NCI-H2227 (cell line): ENCODE measurements around the gene RAD52.
"Not testable (repeated sequence)": the region's sequence is repeated elsewhere in the genome, so short reads cannot be mapped to it uniquely, and the experiment has no call there.

Source experiments
- DNase-seq: peaks from one replicate; lab custom pipeline; 2025; ENCODE audit not compliant: unreplicated experiment; lab: John Stamatoyannopoulos, UW

Gene RAD52

GRCh38 chr12:968545-968944 is 19.1 kb upstream of the RAD52 start:
- DNase-seq = no peak

GRCh38 chr12:967641-968040 is 18.1 kb upstream of the RAD52 start:
- no peak for DNase-seq

GRCh38 chr12:966724-967123 is 17.2 kb upstream of the RAD52 start:
- DNase-seq = no peak

GRCh38 chr12:958588-959123 is 9.2 kb upstream of the RAD52 start:
- no peak for DNase-seq

- no peak for DNase-seq
These were observed 6.4 kb upstream of the RAD52 start for GRCh38 chr12:955939-956338.

GRCh38 chr12:954741-955140 is 5.2 kb upstream of the RAD52 start:
- no peak for DNase-seq

- peak; percentile 1 for DNase-seq
These were observed 4.3 kb upstream of the RAD52 start for GRCh38 chr12:953776-954175.

GRCh38 chr12:951176-951575 is 1.7 kb upstream of the RAD52 start:
- DNase-seq = no peak

- no peak for DNase-seq
These were observed 1.3 kb downstream of the RAD52 start for GRCh38 chr12:948238-948637.

- DNase-seq = no peak
These were observed 2.9 kb downstream of the RAD52 start for GRCh38 chr12:946631-947030.

- no peak for DNase-seq
These were observed 3.3 kb downstream of the RAD52 start for GRCh38 chr12:946212-946611.

GRCh38 chr12:944211-944610 is 5.3 kb downstream of the RAD52 start:
- DNase-seq = no peak

- DNase-seq = no peak
These were observed 6.4 kb downstream of the RAD52 start for GRCh38 chr12:943051-943450.

GRCh38 chr12:938810-939209 is 10.7 kb downstream of the RAD52 start:
- DNase-seq = no peak

GRCh38 chr12:936377-937345 is 12.8 kb downstream of the RAD52 start:
- DNase-seq = no peak

GRCh38 chr12:935891-936290 is 13.6 kb downstream of the RAD52 start:
- not testable (repeated sequence) for DNase-seq

- no peak for DNase-seq
These were observed 17.9 kb downstream of the RAD52 start for GRCh38 chr12:931591-931990.

GRCh38 chr12:931060-931459 is 18.4 kb downstream of the RAD52 start:
- no peak for DNase-seq

GRCh38 chr12:926641-927040 is 22.9 kb downstream of the RAD52 start:
- no peak for DNase-seq

- DNase-seq = no peak
These were observed 27.2 kb downstream of the RAD52 start for GRCh38 chr12:922285-922684.

- no peak for DNase-seq
These were observed 28.8 kb downstream of the RAD52 start for GRCh38 chr12:920676-921075.

- no peak for DNase-seq
These were observed 32.6 kb downstream of the RAD52 start for GRCh38 chr12:916712-917445.
